ENCODE measurements around the gene RFX2.

Gene RFX2

GRCh38 chr19:6064336-6065073 is 45.8 kb downstream of the RFX2 start:
- Histone ChIP-seq H3K9ac (no peak overlapping the region), H3K4me3 (IDR thresholded peaks at IDR 0.05; ENCODE audit: insufficient read depth, low read depth, low read length) (no peak overlapping the region), H3K4me1 (ENCODE audit: low read depth, poor library complexity, severe bottlenecking) (no peaks in the 10 kb centered on the region), H3K36me3 (ENCODE audit: insufficient read depth) (no peaks in the 10 kb centered on the region), H3K79me2 (ENCODE audit: insufficient read depth, low read depth) (no peaks in the 10 kb centered on the region), H4K20me1 (ENCODE audit: insufficient read depth) (no peaks in the 10 kb centered on the region), H3K27ac (no peak overlapping the region), H3K27me3 (ENCODE audit: insufficient read depth, low read depth) (no peaks in the 10 kb centered on the region), H3K4me2 (no peak overlapping the region), H2AFZ (ENCODE audit: low read depth) (no peak overlapping the region)
- TF ChIP-seq CTCF (conservative IDR thresholded peaks at IDR 0.05; ENCODE audit: low read depth, low read length): no peak

GRCh38 chr19:6063576-6064335 is 46.5 kb downstream of the RFX2 start:
- Histone ChIP-seq H3K27ac (no peak overlapping the region), H3K4me2 (no peak overlapping the region), H3K4me3 (IDR thresholded peaks at IDR 0.05; ENCODE audit: insufficient read depth, low read depth, low read length) (no peak overlapping the region), H3K9ac (no peak overlapping the region), H3K27me3 (ENCODE audit: insufficient read depth, low read depth) (no peaks in the 10 kb centered on the region), H3K36me3 (ENCODE audit: insufficient read depth) (no peaks in the 10 kb centered on the region), H3K4me1 (ENCODE audit: low read depth, poor library complexity, severe bottlenecking) (no peaks in the 10 kb centered on the region), H2AFZ (ENCODE audit: low read depth) (no peak overlapping the region), H4K20me1 (ENCODE audit: insufficient read depth) (no peaks in the 10 kb centered on the region), H3K79me2 (ENCODE audit: insufficient read depth, low read depth) (no peaks in the 10 kb centered on the region)
- TF ChIP-seq CTCF (conservative IDR thresholded peaks at IDR 0.05; ENCODE audit: low read depth, low read length): no peak

DNA sequence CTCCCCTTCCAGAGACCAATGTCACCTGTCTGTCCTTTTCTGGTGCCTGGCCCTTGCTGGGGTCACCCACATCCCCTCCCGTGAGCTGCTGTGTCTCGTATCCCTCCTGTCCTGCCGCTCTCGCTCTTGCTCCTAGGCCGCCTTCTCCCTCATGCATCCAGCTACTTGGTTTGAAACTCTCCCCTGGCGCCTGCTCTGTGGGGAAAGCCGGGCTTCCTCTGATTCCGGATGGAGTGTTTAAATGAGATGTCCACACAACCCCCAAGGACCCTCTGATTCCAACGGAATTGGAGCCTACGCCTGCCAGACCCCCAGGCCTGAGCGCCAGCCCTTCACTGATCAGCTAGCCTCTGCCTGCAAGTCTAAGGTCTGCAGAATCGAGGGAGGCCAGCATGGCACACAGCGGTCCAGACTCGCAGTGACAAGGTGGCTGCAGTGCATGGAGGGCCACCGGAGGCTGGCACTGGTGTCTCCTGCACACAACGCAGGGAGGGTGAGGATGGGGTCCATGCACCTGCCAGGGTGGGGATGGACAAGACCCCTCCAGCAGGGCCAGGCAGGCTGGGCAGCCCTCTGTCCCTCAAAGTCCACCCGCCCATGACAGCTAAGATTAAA is 47.2 kb downstream of the RFX2 start:
- no peak for TF ChIP-seq CTCF (conservative IDR thresholded peaks at IDR 0.05; ENCODE audit: low read depth, low read length)
- Histone ChIP-seq H3K36me3 (ENCODE audit: insufficient read depth) (no peaks in the 10 kb centered on the region), H3K4me3 (IDR thresholded peaks at IDR 0.05; ENCODE audit: insufficient read depth, low read depth, low read length) (no peak overlapping the region), H3K9ac (no peak overlapping the region), H3K4me1 (ENCODE audit: low read depth, poor library complexity, severe bottlenecking) (no peaks in the 10 kb centered on the region), H3K27ac (no peak overlapping the region), H3K79me2 (ENCODE audit: insufficient read depth, low read depth) (no peaks in the 10 kb centered on the region), H2AFZ (ENCODE audit: low read depth) (no peak overlapping the region), H3K27me3 (ENCODE audit: insufficient read depth, low read depth) (no peaks in the 10 kb centered on the region), H3K4me2 (no peak overlapping the region), H4K20me1 (ENCODE audit: insufficient read depth) (no peaks in the 10 kb centered on the region)

GRCh38 chr19:6062274-6062673 is 48.0 kb downstream of the RFX2 start:
- Histone ChIP-seq H3K79me2 (ENCODE audit: insufficient read depth, low read depth) (no peaks in the 10 kb centered on the region), H3K4me3 (IDR thresholded peaks at IDR 0.05; ENCODE audit: insufficient read depth, low read depth, low read length) (no peak overlapping the region), H4K20me1 (ENCODE audit: insufficient read depth) (no peaks in the 10 kb centered on the region), H2AFZ (ENCODE audit: low read depth) (no peak overlapping the region), H3K27ac (no peak overlapping the region), H3K36me3 (ENCODE audit: insufficient read depth) (no peaks in the 10 kb centered on the region), H3K4me2 (no peak overlapping the region), H3K27me3 (ENCODE audit: insufficient read depth, low read depth) (no peaks in the 10 kb centered on the region), H3K9ac (no peak overlapping the region), H3K4me1 (ENCODE audit: low read depth, poor library complexity, severe bottlenecking) (no peaks in the 10 kb centered on the region)
- TF ChIP-seq CTCF (conservative IDR thresholded peaks at IDR 0.05; ENCODE audit: low read depth, low read length): no peak

Data from KMS-11 (cell line).